Activated B cell treated with CpG ODN at 0.5 μM for 24 hours (primary cell): ENCODE results near the gene STRBP. TPM values are rescaled to one million over a fixed set of nuclear protein-coding genes. Genes with fewer than 3 reads are reported as not detected.

Experiments used
- ATAC-seq: fragments of 200-7000 bp; cut with Tn5 transposase; one replicate; pipeline ENCODE4 v1.10.0; 2021; ENCODE audit warnings: low read depth, mild to moderate bottlenecking, moderate library complexity
- CTCF ChIA-PET: fragments of 350-600 bp; sonication (Branson Sonifier 250); formaldehyde crosslinking; loops from one replicate; lab custom pipeline; 2021; ENCODE audit warnings: antibody characterized with exemption; lab: Charles Lee
- POLR2A ChIA-PET: fragments of 350-600 bp; sonication (Branson Sonifier 250); formaldehyde crosslinking; loops from one replicate; lab custom pipeline; 2021; ENCODE audit warnings: antibody characterized with exemption; lab: Charles Lee
- DNase-seq: peaks from one replicate; pipeline ENCODE4 v3.0.0; 2022
- H3K27ac Mint-ChIP-seq: one replicate; pipeline ENCODE4 v1.8.0; 2020; ENCODE audit warnings: mixed read lengths
- H3K27me3 Mint-ChIP-seq: one replicate; pipeline ENCODE4 v1.8.0; 2021; ENCODE audit warnings: mixed read lengths
- H3K36me3 Mint-ChIP-seq: one replicate; pipeline ENCODE4 v1.8.0; 2021; ENCODE audit warnings: low read depth, mixed read lengths
- H3K4me1 Mint-ChIP-seq: one replicate; pipeline ENCODE4 v1.8.0; 2021; ENCODE audit warnings: mixed read lengths
- H3K4me3 Mint-ChIP-seq: one replicate; pipeline ENCODE4 v1.8.0; 2020; ENCODE audit warnings: mild to moderate bottlenecking, mixed read lengths
- H3K9me3 Mint-ChIP-seq: one replicate; pipeline ENCODE4 v1.8.0; 2020; ENCODE audit warnings: mixed read lengths
- intact Hi-C: fragments of 100-400 bp; cut with micrococcal nuclease; formaldehyde crosslinking; loops from one replicate; pipeline ENCODE4 v1.15.1; 2024
- total RNA-seq: library from RNA; stranded (reverse); gene quantifications from 2 replicates; pipeline ENCODE4 v1.2.3, GENCODE V29; 2022
- TF ChIP-seq, protein P1 (sequence below): fragments of 200-600 bp; IDR thresholded peaks from one replicate; pipeline ENCODE4 v1.8.0; 2022; ENCODE audit warnings: antibody characterized with exemption, mild to moderate bottlenecking

The STRBP gene
- total RNA-seq, 1 donor from 2014 or later = 127 TPM

DNA sequence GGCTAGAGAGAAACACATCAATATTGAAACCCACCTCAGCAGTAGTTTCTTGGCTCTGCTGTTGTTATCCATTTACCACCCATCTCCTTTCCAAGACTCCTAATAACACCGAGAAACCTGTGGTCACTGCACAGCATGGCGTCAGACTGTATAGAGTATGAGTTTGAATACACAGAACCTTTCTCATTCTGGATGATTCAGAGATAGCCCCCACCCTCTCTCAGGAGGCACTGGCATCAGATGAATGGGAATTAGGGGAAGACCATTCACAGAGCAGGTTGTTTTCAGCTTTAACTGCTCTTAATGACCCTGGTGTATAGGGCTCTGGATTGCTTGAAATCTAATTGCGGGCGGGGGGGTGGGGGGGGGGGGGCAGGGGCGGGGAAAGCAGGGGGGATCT, 148.3 kb downstream of the STRBP start:
- ATAC-seq (no peak), DNase-seq (no peak)
- H3K4me3 Mint-ChIP-seq = no peak overlapping the region
- ChIA-PET CTCF (no interaction called here), POLR2A (no interaction called here)
- peak overlapping the region; percentile 10 for H3K27ac Mint-ChIP-seq
- intact Hi-C loops = no loop called here
- H3K4me1 Mint-ChIP-seq = peaks cover 7% of the 10 kb centered on the region
- H3K27me3 Mint-ChIP-seq = no peaks in the 10 kb centered on the region
- no peaks in the 10 kb centered on the region for H3K9me3 Mint-ChIP-seq
- peaks cover 84% of the 10 kb centered on the region for H3K36me3 Mint-ChIP-seq
- TF ChIP-seq, protein P1, sequence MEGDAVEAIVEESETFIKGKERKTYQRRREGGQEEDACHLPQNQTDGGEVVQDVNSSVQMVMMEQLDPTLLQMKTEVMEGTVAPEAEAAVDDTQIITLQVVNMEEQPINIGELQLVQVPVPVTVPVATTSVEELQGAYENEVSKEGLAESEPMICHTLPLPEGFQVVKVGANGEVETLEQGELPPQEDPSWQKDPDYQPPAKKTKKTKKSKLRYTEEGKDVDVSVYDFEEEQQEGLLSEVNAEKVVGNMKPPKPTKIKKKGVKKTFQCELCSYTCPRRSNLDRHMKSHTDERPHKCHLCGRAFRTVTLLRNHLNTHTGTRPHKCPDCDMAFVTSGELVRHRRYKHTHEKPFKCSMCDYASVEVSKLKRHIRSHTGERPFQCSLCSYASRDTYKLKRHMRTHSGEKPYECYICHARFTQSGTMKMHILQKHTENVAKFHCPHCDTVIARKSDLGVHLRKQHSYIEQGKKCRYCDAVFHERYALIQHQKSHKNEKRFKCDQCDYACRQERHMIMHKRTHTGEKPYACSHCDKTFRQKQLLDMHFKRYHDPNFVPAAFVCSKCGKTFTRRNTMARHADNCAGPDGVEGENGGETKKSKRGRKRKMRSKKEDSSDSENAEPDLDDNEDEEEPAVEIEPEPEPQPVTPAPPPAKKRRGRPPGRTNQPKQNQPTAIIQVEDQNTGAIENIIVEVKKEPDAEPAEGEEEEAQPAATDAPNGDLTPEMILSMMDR = no peak

DNA sequence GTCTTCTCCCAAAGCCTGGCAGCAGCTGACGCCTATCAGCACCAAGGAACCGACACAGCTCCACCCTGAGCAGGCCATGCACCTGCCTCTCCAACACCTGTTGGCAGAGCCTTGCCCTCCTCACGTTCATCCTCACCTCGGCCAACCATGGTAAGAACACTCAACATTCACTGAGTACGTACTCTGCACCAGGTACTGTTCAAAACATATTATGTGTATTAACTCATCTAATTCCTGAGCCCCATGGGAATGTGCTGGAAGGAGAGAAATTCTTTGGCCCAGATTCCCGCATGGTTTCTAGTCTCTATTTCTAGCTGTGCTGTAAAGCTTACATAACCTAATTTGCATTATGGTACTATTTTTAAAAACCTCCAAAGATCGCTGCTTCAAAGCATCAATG, 148.8 kb downstream of the STRBP start:
- ChIA-PET CTCF (no interaction called here), POLR2A (interaction anchor here (0.6 kb wide), 1 partner anchor 18 kb away, joined by 9 read pairs; no protein-coding TSS in a partner anchor)
- no peaks in the 10 kb centered on the region for H3K27me3 Mint-ChIP-seq
- DNase-seq = no peak
- ATAC-seq = no peak
- H3K4me3 Mint-ChIP-seq = no peak overlapping the region
- TF ChIP-seq, protein P1 = no peak
- H3K9me3 Mint-ChIP-seq = no peaks in the 10 kb centered on the region
- H3K27ac Mint-ChIP-seq = no peak overlapping the region
- peaks cover 89% of the 10 kb centered on the region for H3K36me3 Mint-ChIP-seq
- H3K4me1 Mint-ChIP-seq = peaks cover 7% of the 10 kb centered on the region
- intact Hi-C loops = no loop called here

DNA sequence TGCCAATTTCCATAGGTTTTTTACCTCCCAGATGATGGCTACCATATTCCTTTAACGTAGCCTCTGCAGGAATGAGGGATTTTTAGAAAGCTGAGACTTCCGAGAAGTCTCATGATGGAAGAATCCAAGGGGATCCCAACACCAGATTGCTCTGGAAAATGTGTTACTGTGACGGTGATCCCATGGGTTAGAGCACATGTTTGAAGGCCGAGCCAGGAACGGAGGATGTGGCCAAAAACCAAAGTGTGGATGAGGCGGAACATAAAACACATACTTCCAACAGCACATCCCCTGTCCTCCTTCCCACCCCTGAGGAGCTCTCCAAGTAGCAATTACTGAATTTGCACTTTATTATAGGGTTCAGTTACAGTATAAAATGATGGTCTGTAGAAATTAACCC, 152.3 kb downstream of the STRBP start:
- POLR2A ChIA-PET = no interaction called here
- intact Hi-C loops = no loop called here
- H3K4me3 Mint-ChIP-seq = no peak overlapping the region
- no peak for ATAC-seq
- H3K27ac Mint-ChIP-seq = peak overlapping the region; percentile 64
- no peaks in the 10 kb centered on the region for H3K9me3 Mint-ChIP-seq
- TF ChIP-seq, protein P1 = no peak
- no peak for DNase-seq
- CTCF ChIA-PET = no interaction called here
- H3K36me3 Mint-ChIP-seq = peaks cover 88% of the 10 kb centered on the region
- no peaks in the 10 kb centered on the region for H3K27me3 Mint-ChIP-seq
- peaks cover 13% of the 10 kb centered on the region for H3K4me1 Mint-ChIP-seq

DNA sequence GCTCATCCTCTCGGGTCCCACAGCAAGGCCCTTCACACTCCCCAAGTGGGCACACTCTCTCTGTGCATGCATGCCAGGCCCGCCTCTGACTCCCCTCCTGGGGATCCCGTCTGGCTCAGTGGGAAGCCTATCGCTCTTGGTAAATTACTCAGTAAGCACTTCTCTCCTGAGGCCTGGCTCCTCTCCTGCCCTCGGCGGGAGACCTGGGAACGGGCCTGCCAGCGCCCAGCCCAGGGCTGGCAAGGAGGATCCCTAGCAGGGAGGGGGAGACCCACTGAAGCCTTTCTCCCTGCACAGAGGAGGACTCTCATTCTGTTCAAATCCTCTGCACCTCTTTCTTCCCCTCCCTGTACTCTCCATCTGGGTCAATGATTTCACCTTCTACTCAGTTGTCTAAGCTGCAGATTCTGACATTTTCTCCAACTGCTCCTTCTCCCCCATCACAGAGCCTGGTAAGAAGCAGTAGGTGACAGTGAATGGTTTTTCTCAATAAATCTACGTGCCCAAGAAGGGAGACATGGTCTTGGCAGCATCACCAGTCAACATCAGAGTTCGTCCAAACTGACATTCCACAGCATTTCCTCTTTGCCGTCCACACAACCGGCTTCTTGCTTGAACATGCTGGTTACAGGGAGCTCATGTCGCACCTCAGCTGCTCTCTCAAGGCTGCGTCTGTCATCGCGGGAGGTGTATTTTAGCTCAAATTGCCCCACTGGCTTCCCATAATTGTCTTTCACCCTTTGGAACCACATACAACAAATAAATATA, 153.1 kb downstream of the STRBP start:
- no peak for ATAC-seq
- no peaks in the 10 kb centered on the region for H3K27me3 Mint-ChIP-seq

DNA sequence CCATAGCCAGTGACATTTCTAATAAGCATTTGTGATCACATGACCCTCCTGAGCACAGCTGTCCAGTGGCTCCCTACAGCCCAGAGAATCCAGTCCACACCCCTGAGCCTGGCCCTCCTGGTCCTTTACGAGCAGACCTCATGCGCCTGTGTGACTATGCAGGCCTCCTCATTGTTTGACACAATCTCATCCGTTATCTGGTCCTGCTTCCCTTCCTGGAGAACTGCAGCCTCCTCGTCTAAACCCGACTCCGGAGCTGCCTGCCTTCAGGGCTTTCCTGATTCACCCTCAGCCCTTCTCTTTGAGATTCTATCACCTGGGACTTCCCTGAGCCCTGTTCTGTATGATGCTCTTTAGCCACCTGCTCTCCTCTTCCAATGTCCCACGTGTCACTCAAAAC, 155.2 kb downstream of the STRBP start:
- intact Hi-C loops = no loop called here
- ATAC-seq = no peak
- CTCF ChIA-PET = no interaction called here

More for the DNA sequence above, 153.1 kb downstream of the STRBP start:
- no peak overlapping the region for H3K27ac Mint-ChIP-seq
- peaks cover 13% of the 10 kb centered on the region for H3K4me1 Mint-ChIP-seq
- H3K4me3 Mint-ChIP-seq = no peak overlapping the region
- ChIA-PET POLR2A (no interaction called here), CTCF (no interaction called here)
- intact Hi-C loops = no loop called here
- no peaks in the 10 kb centered on the region for H3K9me3 Mint-ChIP-seq
- no peak for DNase-seq
- H3K36me3 Mint-ChIP-seq = peaks cover 92% of the 10 kb centered on the region
- TF ChIP-seq, protein P1 = no peak

More for the DNA sequence above, 155.2 kb downstream of the STRBP start:
- POLR2A ChIA-PET = interaction anchor here (0.6 to 1.1 kb wide), 2 partner anchors 9 to 237 kb away, joined by 3 to 4 read pairs; no protein-coding TSS in a partner anchor
- peaks cover 92% of the 10 kb centered on the region for H3K36me3 Mint-ChIP-seq
- no peak for DNase-seq
- no peaks in the 10 kb centered on the region for H3K9me3 Mint-ChIP-seq
- H3K4me3 Mint-ChIP-seq = no peak overlapping the region
- peak overlapping the region; percentile 76 for H3K27ac Mint-ChIP-seq
- peaks cover 11% of the 10 kb centered on the region for H3K4me1 Mint-ChIP-seq
- no peaks in the 10 kb centered on the region for H3K27me3 Mint-ChIP-seq
- TF ChIP-seq, protein P1 = no peak
